GM23248 (cell line): ENCODE measurements around the gene PRKD3.

ENCODE experiments used
- EZH2 ChIP-seq: fragments of 200-600 bp; sonication (generic); IDR thresholded peaks from 2 replicates; pipeline ENCODE4 v1.6.1; 2018; ENCODE audit warnings: antibody characterized with exemption, mild to moderate bottlenecking; ENCODE audit not compliant: insufficient read depth, poor library complexity, severe bottlenecking
- EZH2phosphoT487 ChIP-seq: fragments of 200-600 bp; sonication (generic); IDR thresholded peaks from 2 replicates; pipeline ENCODE4 v1.6.1; 2018; ENCODE audit warnings: antibody characterized with exemption, moderate library complexity, mild to moderate bottlenecking, low read depth; ENCODE audit not compliant: insufficient read depth

DNA sequence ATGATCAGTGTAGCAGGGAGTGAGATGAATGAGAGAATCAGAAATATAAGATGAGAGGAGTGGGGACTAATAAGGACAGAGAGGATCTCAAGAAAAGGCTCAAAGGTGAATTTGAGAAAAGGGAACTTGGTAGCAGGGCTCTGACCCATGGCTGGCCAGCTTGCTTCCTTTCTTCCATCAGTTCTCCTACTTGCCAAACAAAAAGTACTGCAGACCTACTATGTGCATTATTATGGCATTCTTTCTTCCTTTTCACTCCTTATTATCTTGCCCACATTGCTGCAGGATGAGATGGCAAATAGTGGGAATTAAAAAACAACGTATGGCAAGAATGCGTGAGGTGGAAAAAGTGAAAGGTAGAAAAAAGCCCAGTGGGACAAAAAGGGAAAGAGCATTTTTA is 33.0 kb downstream of the PRKD3 start:
- no peak for TF ChIP-seq EZH2
- no peak for TF ChIP-seq EZH2phosphoT487
